Endometrial microvascular endothelial cells (primary cell): ENCODE data around the gene OR2B6. TPM values are rescaled to one million over a fixed set of nuclear protein-coding genes. Genes with fewer than 3 reads are reported as not detected.
"Not testable (repeated sequence)": the region's sequence is repeated elsewhere in the genome, so short reads cannot be mapped to it uniquely, and the experiment has no call there.

Source experiments
- in situ Hi-C: cut with HindIII; loops from 2 replicates; pipeline ENCODE4 v1.10.0; 2017; ENCODE audit warnings: low sequenced_read_pairs, low pct_unique_long_range_greater_than_20kb; ENCODE audit errors: inconsistent ontology term
- total RNA-seq: library from RNA; depleted of rRNA; stranded (reverse); fragments of >200 nt; gene quantifications from one replicate; pipeline ENCODE4 v1.2.3, GENCODE V29; 2015; ENCODE audit errors: inconsistent ontology term

Gene OR2B6
- total RNA-seq, result not detected

DNA sequence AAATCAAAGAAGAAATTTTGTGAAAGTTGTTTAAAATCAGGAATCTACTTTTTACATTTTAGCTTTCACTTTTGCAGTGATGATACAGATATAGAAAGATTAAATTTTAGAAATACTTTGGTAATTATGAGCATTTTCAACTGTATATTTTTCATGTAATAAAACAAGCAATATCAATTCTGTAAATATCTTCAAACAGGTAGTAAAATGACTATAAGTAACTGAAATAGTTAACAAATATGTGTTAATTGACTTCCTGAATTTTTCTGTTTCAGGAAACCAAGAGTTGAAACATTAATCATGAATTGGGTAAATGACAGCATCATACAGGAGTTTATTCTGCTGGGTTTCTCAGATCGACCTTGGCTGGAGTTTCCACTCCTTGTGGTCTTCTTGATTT, at the start of gene OR2B6:
TSS of gene OR2B6 (plus strand) at position 301 of the 400 bp plus-strand sequence. CDS start at position 301, 0 bp downstream.
- in situ Hi-C loops, result no loop called here

GRCh38 chr6:27908017-27908416, 49.0 kb upstream of the OR2B6 start:
- in situ Hi-C loops, result no loop called here

DNA sequence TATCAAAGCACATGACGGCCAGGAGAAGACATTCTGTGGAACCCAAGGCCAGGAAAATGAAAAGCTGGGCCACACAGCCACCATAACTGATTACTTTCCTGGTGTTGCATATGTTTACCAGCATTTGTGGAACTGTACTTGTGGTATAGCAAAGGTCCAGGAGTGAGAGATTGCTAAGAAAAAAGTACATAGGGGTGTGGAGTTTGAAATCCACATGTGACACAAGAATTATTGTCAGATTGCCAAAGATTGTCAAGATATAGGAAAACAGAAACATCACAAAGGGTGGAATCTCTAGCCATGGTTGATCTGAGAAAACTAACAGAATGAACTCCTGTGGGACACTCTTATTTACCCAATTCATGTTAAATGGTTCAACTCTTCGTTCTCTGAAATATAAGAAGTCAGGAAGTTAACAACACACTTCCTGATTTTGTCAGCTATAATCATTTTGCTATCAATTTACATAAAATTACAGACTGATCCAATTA, 45.0 kb upstream of the OR2B6 start, which contains the start of gene OR2B2:
TSS of gene OR2B2 (minus strand) at position 441 of the 491 bp plus-strand sequence. CDS start at position 364, 77 bp downstream.
- in situ Hi-C loops, result no loop called here

DNA sequence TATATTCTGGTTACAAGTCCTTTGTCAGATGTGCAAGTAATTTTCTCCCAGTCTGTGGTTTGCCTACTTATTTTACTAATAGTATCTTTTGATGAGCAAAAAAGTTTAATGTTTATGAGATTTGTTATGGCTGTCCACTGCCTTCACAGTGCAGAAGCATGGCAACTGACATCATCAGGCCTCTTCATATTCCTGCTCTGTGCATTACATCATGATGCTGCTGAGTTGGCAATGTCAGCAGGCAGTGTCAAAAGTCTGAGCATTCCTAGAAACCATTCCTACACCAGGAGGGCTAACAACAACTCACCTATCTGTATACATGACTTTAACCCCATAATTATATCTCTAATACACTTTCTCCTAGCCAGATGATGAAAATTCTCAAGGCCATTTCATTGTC, 34.1 kb upstream of the OR2B6 start:
- in situ Hi-C loops, result no loop called here

DNA sequence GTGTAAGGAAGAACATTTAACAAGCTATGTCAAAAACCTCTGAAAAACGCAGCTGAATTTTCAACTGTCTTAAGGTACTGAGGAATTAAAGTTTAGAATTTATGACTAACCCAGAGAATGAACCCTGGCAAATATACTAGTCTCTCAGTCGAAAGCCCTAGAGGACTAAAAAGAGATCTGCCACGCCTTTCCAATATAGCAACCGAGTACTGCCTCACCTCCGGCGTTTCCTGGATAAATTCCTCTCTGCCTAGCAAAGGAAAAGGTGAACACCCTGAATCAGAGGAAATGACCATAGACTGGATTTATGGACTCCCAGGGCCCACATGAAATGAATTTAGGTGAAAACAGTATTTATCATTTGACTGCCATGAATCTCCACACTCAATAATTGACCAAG, 32.9 kb upstream of the OR2B6 start:
- in situ Hi-C loops, result no loop called here

DNA sequence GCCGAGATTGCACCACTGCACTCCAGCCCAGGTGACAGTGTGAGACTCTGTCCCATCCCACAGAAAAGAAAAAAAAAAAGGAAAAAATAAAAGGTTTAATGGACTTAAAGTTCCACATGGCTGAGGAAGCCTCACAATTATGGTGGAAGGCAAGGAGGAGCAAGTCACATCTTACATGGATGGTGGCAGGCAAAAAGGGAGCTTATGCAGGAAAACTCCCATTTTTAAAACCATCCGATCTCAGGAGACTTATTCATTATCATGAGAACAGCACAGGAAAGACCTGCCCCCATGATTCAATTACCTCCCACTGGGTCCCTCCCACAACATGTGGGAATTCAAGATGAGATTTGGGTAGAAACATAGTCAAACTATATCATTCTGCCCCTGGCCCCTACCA, 29.0 kb upstream of the OR2B6 start:
- in situ Hi-C loops, result not testable (repeated sequence)

DNA sequence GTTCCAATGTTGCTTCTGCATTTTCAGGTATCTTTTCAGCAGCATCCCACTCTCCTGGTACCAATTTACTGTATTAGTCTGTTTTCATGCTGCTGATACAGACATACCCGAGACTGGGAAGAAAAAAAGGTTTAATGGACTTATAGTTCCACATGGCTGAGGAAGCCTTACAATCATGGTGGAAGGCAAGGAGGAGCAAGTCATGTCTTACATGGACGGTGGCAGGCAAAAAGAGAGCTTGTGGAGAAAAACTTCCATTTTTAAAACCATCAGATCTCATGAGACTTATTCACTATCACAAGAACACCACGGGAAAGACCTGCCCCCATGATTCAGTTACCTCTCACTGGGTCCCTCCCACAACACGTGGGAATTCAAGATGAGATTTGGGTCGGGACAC, 27.1 kb upstream of the OR2B6 start:
- in situ Hi-C loops, result not testable (repeated sequence)

DNA sequence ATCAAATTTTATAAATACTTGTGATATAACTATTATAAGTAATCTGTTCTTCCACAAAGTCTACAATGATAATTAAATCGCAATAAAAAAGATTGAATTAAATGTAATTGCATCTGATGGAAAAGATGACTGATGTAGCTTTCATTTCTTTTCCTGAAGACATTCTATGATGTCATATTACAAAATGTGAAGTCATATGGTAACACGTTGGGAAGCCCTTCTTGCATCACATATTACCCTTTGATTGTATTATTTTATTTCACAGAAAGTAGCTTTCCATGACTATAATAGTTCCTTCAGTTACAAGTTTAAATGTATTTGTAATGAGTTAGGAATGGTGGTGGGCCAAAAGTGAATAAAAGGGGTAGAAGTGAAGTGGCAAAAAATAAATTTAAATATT, 25.8 kb upstream of the OR2B6 start:
- in situ Hi-C loops, result no loop called here

DNA sequence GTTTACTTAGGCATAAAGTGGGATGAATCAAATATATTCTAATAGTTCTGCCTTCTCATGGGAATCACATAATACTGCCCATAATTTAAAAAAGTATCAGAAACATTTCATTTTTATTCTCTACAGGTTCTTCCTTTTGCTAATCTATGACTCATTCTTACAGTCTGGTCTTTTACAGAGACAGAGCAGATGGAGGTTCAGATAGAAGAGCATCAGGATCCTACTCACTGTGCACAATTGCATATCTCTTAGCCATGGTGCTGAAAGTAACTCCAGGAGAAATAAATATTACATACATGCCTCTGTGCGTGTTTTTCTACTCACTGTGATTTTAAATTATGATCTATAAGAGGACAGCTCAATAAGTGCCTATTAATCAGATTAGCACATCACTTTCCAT, 16.3 kb upstream of the OR2B6 start:
- in situ Hi-C loops, result no loop called here

- in situ Hi-C loops, result not testable (repeated sequence)
These were observed 14.0 kb upstream of the OR2B6 start for GRCh38 chr6:27943072-27943471.

- in situ Hi-C loops, result no loop called here
These were observed 8.8 kb upstream of the OR2B6 start for GRCh38 chr6:27948237-27948636.

DNA sequence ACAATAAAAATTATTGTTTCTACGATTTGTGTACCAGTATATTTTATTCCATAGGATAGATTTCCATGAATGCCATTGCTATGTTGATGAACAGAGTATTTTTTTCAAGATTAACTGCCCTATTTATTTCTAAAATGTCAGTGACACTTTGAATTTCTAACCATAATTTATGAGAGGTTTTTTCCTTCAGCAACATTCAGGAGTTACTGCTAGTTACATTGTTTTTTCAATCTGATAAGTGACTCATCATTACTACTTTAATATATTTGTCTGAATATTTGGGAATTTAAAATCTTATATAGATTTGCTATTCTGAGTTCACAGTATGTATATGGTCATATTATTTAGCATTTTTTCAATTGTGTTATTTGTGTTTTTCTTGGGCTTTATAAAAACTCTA, 6.0 kb upstream of the OR2B6 start:
- in situ Hi-C loops, result no loop called here

DNA sequence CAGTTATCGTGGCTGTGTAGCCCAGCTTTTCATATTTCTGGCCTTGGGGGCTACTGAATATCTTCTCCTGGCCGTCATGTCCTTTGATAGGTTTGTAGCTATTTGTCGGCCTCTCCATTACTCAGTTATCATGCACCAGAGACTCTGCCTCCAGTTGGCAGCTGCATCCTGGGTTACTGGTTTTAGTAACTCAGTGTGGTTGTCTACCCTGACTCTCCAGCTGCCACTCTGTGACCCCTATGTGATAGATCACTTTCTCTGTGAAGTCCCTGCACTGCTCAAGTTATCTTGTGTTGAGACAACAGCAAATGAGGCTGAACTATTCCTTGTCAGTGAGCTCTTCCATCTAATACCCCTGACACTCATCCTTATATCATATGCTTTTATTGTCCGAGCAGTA, 475 bp downstream of the OR2B6 start:
- in situ Hi-C loops, result no loop called here

- in situ Hi-C loops, result no loop called here
These were observed 5.5 kb downstream of the OR2B6 start for GRCh38 chr6:27962506-27962905.

DNA sequence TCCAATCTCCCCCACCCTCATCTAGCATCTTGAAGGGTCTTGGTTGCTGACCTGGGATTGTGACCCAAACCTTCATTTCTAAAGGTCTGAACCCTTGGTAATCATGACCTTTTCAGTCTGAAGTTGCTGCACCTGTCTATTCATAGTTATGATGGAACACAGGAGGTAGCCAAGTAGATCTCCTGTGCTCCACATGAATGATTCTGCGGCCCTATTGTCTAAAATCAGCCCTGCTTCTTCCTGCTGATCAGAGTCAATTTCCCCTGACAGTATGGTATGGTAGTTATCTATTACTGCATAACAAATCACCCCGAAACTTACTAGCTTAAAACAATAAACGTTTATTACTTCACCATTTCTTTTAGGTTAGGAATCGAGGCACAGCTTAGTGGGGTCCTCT, 9.0 kb downstream of the OR2B6 start:
- in situ Hi-C loops, result no loop called here

DNA sequence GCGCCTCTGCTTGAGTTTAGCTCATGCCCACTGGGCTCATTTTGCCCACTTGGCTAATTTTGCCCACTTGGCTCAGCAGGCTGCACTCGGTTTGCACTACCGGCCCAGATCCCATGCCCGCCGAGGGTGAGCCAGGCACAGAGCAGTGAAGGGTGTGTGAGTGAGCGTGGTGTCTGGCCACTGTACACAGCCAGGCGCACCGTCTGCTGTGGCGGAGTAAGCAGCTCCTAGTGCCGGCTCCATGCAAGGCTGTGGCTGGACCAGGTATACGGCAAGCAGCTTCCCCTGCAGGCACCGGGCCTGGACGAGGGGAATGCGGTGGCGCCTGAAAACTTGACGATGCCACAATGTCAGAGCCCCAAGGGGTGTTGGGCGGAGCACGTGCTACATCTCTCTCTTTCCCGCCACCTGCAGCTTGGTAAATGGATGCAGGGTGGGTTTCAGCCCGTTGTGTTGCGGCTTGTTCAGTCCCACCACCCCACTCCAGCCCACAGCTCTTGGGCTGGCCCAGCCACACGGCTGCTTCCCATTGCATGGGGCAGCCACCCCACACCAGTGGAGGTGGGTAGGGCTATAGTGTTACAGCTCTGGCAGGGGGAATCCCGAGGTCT, 9.9 kb downstream of the OR2B6 start:
- in situ Hi-C loops, result no loop called here

DNA sequence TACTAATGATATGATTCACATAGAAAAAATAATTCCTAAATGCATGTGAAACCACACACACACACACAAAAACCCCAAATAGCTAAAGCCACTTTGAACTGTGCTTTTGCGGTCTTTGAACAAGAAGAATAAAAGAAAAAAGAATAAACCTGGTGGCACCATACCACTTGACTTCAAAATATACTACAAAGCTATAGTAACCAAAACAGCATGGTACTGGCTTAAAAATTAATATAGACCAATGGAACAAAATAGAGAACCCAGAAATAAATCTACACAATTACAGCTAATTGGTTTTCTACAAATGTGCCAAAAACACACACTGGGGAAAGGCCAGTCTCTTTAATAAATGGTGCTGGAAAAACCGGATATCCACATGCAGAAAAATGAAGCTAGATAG, 13.4 kb downstream of the OR2B6 start:
- in situ Hi-C loops, result no loop called here

GRCh38 chr6:27972750-27973149, 15.7 kb downstream of the OR2B6 start:
- in situ Hi-C loops, result no loop called here

DNA sequence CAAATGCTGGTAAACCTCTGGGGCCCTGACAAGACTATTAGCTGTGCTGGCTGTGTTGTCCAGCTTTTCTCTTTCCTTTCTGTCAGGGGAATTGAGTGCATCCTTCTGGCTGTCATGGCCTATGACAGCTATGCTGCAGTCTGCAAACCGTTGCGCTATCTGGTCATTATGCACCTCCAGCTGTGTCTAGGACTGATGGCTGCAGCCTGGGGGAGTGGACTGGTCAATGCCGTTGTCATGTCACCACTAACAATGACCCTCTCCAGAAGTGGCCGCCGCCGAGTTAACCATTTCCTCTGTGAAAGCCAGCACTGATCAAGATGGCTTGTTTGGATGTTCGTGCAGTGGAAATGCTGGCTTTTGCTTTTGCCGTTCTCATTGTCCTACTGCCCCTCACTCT, 20.3 kb downstream of the OR2B6 start:
- in situ Hi-C loops, result no loop called here

DNA sequence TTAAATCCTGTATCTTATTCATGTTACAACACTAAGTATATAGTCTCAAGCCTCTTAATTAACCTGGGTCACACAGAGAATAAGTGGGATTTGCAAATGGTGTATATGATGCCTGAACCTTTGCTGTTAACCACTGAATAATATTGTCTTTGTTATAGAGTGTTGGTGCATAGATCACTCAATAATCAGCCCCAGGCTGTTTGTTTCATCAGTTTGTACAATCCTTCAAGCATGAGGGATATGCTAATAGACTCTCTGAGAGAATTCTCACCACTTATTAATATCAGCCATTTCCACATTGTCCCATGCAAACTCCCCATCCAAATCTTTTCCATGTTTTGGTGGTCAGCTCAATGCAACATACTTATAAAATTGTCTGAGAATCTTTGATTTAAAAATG, 21.7 kb downstream of the OR2B6 start:
- in situ Hi-C loops, result no loop called here

GRCh38 chr6:27980111-27980510, 23.1 kb downstream of the OR2B6 start:
- in situ Hi-C loops, result no loop called here
